PFSK-1 (cell line): Measurements from ENCODE around the gene PTPN14.

Experiments used
- FOXP2 ChIP-seq: optimal IDR thresholded peaks from 2 replicates; pipeline ENCODE3; 2011; ENCODE audit warnings: borderline replicate concordance, control low read depth, inconsistent platforms; ENCODE audit not compliant: insufficient read depth; ENCODE audit errors: extremely low read length, extremely low read depth
- POLR2AphosphoS5 ChIP-seq: IDR thresholded peaks from 2 replicates; pipeline ENCODE4 v1.6.1; 2012; ENCODE audit warnings: low read depth, mild to moderate bottlenecking, control low read depth, low read length, moderate library complexity
- REST ChIP-seq, 2 experiments: IDR thresholded peaks; 2 replicates each; pipeline versions ENCODE4 v1.6.1 to v1.8.0; 2011 to 2012; ENCODE audit warnings: low read depth in 2 of 2, low read length in 2 of 2, control low read depth in 1 of 2, inconsistent platforms in 1 of 2, mild to moderate bottlenecking in 1 of 2, moderate library complexity in 1 of 2; ENCODE audit not compliant: insufficient read depth in 1 of 2
- SIN3A ChIP-seq: IDR thresholded peaks from 2 replicates; pipeline ENCODE4 v1.6.1; 2012; ENCODE audit warnings: mild to moderate bottlenecking, low read length, moderate library complexity, borderline replicate concordance; ENCODE audit not compliant: insufficient read depth
- TAF1 ChIP-seq: IDR thresholded peaks from 2 replicates; pipeline ENCODE4 v1.6.1; 2012; ENCODE audit warnings: low read length, control low read depth, borderline replicate concordance; ENCODE audit not compliant: insufficient read depth

The PTPN14 gene

GRCh38 chr1:214360116-214360515 lies 191.3 kb downstream of the PTPN14 start:
- no peak for TF ChIP-seq FOXP2
- TF ChIP-seq SIN3A = no peak
- TF ChIP-seq REST (IDR thresholded peaks at IDR 0.05; ENCODE audit: insufficient read depth in 1 of 2, low read depth in 2 of 2, low read length in 2 of 2) = no peak
- TF ChIP-seq TAF1 = no peak
- TF ChIP-seq POLR2AphosphoS5 = no peak

GRCh38 chr1:214354440-214355148 lies 196.8 kb downstream of the PTPN14 start:
- TF ChIP-seq POLR2AphosphoS5 (no peak), TAF1 (no peak), REST (IDR thresholded peaks at IDR 0.05; ENCODE audit: insufficient read depth in 1 of 2, low read depth in 2 of 2, low read length in 2 of 2) (no peak), FOXP2 (no peak), SIN3A (no peak)

- TF ChIP-seq SIN3A (no peak), REST (IDR thresholded peaks at IDR 0.05; ENCODE audit: insufficient read depth in 1 of 2, low read depth in 2 of 2, low read length in 2 of 2) (no peak), TAF1 (no peak), POLR2AphosphoS5 (no peak), FOXP2 (no peak)
Observed at GRCh38 chr1:214352838-214353237, 198.6 kb downstream of the PTPN14 start.

- TF ChIP-seq SIN3A (no peak), POLR2AphosphoS5 (no peak), FOXP2 (no peak), REST (IDR thresholded peaks at IDR 0.05; ENCODE audit: insufficient read depth in 1 of 2, low read depth in 2 of 2, low read length in 2 of 2) (no peak), TAF1 (no peak)
Observed at GRCh38 chr1:214351551-214352277, 199.7 kb downstream of the PTPN14 start.
